C4-2B (cell line): ENCODE data around the gene OTULIN.

Experiments
- H3K27ac ChIP-seq: fragments of 450-650 bp; 2 replicates; pipeline ENCODE4 v1.5.1; 2017
- CTCF ChIP-seq: fragments of 450-650 bp; conservative IDR thresholded peaks from 2 replicates; pipeline ENCODE4 v1.5.1; 2017; ENCODE audit warnings: mild to moderate bottlenecking
- ZFX ChIP-seq: fragments of 450-650 bp; IDR thresholded peaks from 2 replicates; pipeline ENCODE4 v1.6.1; 2017

Gene OTULIN

GRCh38 chr5:14729448-14730385 lies 65.2 kb downstream of the OTULIN start:
- H3K27ac ChIP-seq: no peak overlapping the region
- TF ChIP-seq ZFX: no peak

DNA sequence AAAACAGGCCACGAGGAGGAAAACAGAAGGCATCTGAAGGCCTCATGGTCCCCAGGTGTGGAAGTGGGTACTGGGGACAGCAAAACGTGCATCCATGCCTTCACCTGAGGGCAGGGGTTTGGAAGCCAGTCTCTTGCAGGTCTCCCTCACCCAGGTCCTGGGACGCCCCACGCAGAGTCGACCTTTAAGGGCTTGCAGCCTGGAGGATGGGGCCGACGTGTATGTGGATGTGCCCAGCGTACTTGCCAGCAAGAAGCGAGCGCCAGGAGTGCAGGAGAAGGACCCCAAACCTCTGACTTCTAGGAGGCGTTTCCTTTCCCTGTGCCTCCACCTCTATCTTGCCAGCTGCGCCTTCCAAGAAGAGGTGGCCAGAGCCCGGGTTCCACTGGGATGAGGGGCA lies 65.9 kb downstream of the OTULIN start:
- no peak overlapping the region for H3K27ac ChIP-seq
- TF ChIP-seq ZFX (no peak), CTCF (no peak)

DNA sequence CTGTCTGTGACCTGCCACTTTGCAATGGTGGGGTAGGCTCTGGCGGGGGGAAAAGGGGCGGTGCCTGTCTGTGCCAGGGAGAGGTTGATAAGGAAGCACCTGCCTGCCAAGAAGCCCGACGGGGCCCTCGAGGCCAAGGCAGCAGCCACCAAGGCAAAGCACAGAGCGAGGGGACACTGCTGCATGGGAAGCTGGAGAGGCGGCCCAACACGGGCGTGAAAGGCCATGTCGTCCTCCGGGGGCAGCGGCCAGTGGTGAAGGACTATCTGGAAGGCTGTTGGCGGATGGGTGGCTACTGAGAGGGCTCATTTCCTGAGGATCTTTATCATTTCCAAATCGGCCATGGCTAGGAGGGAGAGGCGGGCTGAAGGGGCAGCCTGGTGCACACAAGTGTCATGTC lies 66.4 kb downstream of the OTULIN start:
- no peak overlapping the region for H3K27ac ChIP-seq
- no peak for TF ChIP-seq CTCF
- no peak for TF ChIP-seq ZFX

- TF ChIP-seq ZFX (no peak), CTCF (no peak)
- H3K27ac ChIP-seq: no peak overlapping the region
Measured at GRCh38 chr5:14732991-14733390, 68.5 kb downstream of the OTULIN start.

DNA sequence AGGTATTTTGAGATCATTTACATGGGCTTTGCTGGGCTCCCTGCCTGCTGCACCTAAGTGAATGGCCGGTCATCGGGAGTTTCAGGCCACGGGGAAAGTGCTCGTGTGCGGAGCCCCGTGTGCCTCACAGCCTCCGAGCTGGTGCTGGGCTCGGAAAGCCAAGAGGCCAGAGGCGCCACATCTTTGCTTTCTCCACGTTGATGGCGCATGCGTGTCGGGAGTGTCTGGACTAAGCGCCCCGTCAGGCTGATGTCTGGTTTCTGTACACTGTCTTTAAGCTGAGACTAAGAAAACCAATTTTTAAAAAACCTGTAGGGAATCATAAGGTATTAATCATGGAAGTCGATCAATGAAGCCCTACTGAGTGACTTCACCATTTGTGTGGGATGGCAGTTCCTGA lies 69.1 kb downstream of the OTULIN start:
- no peak for TF ChIP-seq ZFX
- no peak for TF ChIP-seq CTCF

DNA sequence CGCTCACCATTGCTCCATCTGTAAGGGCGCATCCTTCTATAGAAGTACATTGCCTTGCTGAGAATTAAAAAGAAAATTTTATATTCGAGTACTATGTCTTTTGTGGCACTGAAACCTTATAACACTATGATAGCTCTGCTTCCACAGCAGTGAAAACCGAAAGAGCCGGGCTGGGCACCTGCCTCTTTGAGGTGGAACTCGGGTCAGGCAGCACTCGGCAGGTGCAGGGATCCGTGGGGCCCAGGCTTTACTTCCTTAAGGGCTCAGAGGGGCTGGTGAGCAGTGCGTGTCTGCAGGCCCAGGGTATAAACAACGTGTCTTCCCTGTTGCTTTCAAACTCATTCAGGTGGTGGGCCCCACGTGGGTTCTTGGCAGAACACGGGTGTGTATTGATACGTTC lies 69.9 kb downstream of the OTULIN start:
- TF ChIP-seq CTCF (no peak), ZFX (no peak)
- no peak overlapping the region for H3K27ac ChIP-seq

More for the DNA sequence above, 69.1 kb downstream of the OTULIN start:
- no peak overlapping the region for H3K27ac ChIP-seq

DNA sequence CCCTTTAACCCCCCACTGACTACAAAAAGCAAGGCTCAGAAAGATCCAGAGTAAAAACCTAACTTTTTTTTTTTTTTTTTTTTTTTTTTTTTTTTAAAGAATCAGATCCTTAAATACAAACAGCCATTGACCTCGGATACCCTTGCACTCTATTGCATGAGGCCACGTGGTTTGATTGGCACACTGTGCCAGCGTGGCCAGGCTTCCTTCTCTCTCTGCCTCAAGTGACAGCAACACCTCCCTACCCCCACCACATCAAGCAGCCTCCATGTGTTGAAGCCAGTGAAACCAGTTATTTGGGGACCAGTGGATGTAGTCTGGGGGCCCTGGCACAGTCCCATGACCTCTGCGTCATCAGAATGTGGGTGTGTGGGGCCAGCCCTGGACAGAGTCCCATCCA lies 71.4 kb downstream of the OTULIN start:
- H3K27ac ChIP-seq: no peak overlapping the region
- no peak for TF ChIP-seq CTCF
- no peak for TF ChIP-seq ZFX

DNA sequence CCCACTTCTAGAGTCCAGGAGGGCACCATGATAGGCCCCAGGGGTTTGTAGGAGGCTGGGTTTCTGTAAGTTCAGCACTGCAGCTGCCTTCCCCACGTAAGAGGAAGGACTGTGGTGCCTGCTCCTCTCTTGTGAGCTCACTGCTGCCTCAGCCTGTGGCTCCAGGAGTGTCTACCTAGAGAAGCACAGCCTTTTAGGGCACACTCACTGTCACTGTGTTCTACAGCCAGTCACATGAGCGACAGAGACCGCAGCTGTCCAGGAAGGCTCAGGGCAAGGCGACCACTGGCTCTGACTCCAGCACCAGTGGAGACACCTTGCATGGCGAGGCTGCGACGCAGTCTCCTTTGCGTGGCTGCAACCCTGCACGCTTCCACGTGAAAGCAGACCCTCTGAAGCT lies 72.8 kb downstream of the OTULIN start:
- TF ChIP-seq ZFX (no peak), CTCF (no peak)
- no peak overlapping the region for H3K27ac ChIP-seq
